GM18502 (cell line): ENCODE measurements around the gene CCDC60.

Experiments used
- ATAC-seq: cut with Tn5 transposase; IDR thresholded peaks from one replicate; pipeline ENCODE4 v1.9.1; 2021; ENCODE audit warnings: mild to moderate bottlenecking; ENCODE audit not compliant: unreplicated experiment, poor library complexity

Gene CCDC60

DNA sequence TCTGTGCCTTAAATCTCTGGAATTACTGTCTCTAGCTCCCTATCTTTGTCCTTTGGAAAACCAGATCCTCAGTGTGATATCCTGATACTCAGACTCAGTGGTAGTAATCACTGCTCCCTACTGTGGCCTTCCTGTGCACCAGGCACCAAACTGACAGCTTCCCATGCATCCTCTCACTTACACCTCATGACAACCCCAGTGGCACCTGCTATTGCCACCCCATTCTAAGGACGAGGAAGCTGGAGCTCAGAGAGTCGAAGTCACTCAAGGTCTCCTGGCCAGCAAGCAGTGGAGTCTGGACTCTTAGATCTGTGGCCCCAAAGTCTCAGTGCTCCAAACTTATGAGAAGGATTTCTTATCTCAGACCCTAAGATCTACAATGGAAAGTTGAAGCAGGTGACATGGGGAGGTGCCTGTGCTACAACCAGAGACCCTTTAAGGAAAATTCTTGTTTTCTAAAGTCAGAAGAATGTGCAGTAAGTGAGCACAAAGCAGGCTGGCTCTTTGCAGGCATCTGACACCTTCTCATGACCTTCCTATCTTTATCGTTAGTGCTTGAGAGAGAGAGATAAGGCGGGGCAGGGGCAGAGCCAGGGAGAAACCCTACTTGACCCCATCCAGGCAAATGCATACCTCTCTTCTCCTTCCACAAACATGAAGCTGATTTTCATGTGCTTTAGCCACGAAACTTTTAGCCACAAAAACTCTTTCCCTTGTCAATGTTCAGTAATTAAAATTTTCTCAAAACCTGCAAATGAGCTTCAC is 47.1 kb downstream of the CCDC60 start:
- ATAC-seq = no peak

DNA sequence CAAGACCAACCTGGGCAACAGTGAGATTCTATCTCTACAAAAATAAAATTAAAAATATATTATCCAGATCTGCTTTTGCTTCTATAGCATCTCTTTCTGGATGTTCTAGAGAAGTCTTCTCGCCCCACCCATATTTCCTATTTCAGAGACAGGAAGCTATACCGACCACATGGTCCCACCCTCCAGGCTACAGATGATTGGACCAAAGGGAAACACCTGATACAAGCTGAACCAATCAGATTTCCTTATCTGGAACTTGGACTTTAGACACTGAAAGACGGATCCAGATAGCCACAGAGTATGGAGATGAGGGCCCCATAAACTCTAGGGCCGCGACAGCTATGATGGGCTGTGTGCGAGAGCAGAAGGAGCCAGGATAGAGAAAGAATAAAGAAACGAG is 48.7 kb downstream of the CCDC60 start:
- ATAC-seq = no peak

DNA sequence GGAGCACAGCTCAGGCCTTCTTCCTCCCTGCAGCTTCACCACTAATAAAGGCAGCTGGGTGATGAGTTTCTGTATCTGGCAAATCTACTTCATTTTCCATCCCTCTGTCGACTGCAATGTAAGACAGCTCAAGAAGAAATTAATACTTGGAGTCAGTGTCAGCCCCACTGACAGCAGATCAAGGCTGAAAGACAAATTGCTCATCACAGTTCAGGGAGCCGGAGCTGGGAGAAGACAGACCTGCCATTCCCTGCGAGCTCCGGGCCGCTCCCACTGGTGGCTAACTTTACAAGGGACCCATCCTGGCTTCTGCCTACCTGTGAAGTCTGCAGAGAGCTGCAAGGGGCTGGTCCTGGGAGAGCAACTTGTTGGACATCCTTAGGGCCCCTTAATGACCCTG is 49.8 kb downstream of the CCDC60 start:
- ATAC-seq = no peak

DNA sequence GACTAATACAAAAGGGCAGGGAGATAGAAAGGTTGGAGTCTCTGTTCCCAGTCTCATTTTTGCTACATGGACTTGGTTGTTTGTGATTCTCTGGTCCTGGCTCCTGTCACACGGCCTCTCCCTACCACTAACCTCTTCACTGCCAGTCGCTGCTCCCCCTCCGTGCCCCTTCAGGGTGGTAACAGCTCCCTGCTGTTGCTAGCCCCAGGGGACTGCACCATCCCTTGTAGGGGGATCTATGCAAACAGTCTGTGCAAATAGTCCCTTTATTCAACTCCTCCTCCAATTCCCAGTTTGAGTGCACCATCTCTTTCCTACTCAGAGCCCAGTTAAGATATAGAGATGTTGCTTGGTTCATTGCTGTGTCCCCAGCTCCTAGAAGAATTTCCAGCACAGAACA is 51.1 kb downstream of the CCDC60 start:
- ATAC-seq = no peak

DNA sequence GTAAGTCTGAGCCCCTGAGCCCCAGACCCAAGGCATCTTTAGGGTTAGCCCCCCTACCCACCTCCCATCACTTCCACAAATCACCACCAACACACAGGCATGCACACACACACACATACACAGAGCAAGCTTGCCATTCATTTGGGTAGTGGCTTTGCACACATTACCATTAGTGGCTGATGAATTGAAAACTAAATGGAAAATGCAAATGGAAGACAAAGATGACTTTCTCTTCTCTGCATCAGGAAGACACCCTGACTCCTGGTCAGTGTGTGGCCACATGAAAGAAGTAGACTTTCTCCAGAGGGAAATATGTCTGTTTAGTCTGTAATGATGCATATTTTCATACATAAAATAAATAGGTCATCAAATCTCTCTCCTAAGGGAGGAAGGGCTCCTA is 55.2 kb downstream of the CCDC60 start:
- ATAC-seq = no peak

DNA sequence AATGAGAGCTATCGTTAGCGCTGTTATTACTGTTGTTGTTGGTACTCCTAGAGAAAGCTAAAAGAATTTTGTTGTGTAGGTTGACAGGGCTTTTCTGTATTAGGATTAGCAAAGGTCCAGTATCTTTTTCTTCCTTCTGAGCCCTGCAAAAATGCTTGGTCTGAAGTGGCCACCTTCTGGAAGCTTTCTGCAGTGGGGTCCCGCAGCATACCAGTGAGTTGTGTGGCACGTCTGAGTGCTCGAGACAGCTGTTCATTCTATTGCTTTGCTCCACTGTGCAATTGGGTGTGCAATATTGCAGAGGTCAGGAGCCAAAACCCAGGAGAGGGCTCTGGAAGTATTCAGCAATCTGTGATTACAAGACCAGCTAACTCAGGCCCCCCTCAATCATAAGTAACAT is 57.1 kb downstream of the CCDC60 start:
- no peak for ATAC-seq

DNA sequence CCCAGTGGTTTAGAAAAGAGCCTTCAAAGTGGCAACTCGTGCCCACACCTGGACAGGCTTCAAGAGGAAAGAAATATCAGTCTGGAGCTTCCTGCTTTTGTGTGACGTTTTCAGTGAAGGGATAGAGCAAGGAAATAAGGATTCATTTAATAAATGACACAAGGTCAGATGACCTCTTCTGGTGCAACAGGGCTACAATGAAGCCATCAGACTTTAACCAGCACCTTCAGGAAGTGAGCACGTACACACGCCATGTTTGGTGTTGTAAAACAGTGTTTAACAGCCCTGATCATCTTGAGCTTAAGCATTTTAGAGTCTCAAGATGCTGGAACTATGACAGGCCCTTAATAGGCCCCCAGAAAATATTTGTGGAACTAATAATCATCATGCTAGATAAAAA is 59.1 kb downstream of the CCDC60 start:
- no peak for ATAC-seq

DNA sequence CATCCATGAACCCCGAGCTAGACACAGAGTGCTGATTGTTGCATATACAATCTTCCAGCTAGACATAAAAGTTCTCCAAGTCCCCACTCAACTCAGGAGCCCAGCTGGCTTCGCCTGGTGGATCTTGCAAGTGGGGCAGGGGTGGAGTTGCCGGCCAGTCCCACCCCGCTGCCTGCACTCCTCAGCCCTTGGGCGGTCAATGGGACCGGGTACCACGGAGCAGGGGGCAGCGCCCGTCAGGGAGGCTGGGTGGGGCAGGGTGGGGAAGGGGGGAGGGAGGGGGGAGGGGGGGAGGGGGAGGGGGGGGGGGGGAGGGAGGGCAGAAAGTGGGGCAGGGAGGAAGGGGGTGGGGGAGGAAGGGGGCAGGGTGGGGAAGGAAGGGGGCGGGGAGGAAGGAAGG is 63.0 kb downstream of the CCDC60 start:
- ATAC-seq = no peak

DNA sequence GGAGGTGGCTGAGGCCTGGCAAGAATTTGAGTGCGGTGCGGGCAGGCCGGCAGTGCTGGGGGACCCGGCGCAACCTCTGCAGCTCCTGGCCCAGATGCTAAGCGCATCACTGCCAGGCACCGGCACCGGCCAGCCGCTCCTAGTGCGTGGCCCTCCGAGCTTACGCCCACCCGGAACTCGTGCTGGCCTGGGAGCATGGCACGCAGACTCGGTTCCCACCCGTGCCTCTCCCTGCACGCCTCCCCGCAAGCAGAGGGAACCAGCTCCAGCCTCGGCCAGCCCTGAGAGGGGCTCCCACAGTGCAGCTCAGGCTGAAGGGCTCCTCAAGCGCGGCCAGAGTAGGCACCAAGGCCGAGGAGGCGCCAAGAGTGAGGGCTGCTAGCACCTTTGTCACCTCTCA is 63.7 kb downstream of the CCDC60 start:
- no peak for ATAC-seq

DNA sequence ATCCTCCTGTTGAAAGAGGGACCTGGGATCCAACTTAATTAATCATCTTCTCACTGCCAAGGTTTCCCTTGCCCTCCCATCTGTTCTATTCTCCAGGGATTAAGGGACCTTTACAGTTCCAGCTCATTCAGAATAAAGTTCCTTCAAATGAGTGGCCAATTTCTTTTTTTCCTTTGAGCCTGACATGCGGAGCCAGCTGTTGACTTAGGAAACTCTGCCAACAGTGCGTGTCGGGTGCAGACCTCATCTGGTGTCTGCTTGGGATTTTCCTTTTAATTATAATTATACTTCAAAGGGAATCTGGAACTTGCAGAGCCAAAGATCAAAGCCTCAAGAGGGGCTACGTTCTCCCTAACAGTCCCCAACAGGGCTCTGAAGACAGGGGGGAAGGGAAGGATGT is 64.8 kb downstream of the CCDC60 start:
- no peak for ATAC-seq

DNA sequence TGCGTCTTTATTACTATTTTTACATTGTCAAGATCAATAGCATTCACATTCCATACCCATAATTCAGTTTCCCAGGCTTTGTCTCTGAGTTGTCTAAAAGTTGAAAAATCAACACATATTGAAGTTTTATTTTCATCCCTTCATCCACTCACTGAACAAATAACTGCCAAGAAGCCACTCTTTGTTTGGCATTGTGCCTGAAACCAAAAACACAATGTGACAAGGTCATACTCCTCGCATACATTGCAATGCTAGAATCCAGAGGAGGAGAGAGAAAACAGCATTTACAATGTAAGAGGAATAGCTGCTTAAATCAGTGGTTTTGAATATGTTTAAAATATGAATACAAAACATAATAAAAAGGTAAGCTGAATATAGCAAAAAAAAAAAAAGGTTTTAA is 71.8 kb downstream of the CCDC60 start:
- ATAC-seq = no peak

DNA sequence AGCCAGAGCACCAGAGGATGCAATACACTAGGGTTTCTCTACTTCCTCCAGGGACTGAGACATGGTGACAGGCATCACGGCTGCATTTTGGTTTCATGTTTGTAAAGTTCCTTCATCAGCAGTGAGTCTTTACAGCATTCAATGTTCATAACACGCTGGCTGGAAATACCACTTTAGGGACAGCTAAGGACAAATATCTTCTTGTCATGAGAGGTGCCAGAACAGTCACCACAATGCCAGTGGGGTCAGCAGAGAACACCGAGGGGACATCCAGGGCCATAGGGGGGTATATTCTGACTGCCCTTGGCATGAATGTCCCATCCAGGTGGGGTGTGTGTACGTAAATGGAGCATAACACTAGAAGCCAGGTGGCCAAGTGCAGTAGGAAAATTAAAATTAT is 72.3 kb downstream of the CCDC60 start:
- no peak for ATAC-seq

DNA sequence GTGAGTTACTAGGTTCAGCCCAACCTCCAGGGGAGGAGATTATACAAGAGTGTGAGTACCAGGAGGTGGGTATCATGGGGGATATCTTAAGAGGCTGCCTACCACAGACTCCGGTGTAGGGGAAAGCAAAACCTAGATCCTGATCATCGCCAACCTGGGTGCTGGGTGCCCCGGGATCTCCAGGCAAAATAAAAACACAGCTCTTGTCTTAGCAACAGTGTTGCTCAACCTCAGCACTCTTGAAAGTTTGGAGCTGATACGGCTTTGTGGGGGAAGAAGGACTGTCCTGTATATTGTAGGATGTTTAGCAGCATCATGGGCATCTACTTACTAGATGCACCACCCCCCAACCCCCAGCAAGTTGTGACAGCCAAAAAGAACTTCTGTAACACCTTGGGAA is 74.5 kb downstream of the CCDC60 start:
- no peak for ATAC-seq

DNA sequence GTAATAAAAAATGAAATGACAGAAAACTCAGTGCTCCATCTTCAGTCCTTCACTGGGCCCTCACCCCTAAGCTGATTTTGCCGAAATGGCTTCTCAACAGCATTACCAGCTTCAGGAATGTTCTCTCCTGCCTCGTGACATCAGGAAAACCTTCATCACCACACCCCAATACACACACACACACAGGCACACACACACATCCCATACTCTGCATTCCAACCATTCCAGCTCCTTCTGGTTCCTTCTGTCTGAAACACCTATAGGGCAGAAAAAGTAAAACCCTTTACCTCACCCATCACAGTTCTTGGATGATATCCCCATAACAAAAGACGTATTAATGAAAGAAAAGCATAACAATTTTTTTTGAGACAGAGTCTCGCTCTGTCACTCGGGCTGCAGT is 75.9 kb downstream of the CCDC60 start:
- ATAC-seq = no peak

DNA sequence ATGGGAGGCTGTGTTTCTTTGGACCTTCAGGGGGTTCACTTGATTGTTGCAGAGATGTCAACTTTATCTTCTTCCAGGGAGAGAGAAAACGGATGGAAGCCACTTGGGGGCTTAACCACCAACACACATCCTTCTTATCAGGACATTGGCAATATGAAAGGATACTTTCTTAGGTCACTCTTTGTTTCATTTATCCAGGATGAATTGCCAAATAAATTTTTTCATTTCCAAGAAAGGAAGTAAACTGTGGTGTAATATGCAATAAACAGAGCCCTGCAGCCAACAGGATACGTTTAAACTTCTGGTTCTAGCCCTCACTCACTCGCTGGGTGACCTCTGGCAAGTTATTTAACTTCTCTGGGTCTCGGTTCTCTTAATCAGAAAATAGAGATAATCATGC is 77.8 kb downstream of the CCDC60 start:
- no peak for ATAC-seq

DNA sequence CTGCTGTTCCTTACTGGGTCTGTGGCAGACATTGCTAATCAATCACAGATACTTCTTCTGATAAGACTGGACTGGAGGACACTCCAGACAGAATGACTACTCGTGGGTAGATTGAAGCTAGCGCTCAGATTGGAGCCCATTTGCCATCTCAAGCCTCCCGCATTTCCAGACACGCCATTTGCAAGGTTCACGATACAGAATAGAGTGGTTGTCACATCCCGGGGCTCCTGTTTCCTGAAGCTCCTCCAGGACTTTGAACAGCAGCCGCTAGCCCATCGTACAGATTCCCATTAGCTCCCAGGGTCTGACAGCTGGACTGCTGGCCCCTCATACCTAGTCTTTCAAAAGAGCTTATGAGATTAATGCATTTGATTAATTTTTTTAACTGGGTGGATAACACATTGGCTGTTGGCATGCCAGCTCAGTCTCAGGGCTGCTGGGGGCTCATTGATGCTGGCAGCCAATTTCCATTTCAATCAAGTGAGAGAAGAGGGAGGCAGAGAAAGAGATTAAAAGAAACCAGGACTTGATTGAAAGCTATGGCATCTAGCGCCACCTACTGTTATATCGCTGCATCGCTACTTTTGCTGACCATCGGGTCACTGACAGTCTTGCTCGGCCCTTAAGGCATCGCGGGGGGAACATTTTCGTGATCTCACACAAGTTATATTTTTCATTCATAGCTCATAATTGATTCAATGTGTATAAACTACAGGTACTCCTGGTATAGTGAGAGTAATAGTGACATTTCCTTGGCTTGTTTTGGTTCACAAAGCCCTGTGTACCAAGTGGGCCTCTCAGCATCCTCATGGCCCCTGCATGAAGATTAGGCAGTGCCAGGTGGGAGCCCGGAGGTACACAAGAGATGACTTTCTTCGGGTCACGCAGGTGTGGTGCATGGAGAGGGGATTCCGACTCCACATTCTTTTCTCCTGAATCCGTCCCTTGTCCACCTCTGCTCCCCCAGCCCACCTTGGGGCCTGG is 78.6 kb downstream of the CCDC60 start:
- ATAC-seq = no peak

DNA sequence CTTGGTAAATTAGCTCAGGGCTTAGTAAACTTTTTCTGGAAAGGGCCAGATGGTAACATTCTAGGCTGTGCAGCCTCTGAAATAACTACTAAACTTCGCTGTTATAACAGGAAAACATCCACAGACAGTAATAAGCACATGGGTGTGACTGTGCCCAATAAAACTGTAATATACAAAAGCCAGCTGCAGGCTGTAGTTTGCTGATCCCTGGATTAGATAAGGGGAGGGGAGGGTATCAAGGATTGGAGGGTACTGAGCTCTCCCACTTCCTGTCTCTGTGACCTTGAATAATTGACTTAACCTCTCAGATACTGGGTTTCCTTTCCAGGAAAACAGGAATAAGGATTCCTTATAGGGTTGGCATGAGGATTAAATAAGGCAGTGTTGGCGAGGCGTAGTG is 81.2 kb downstream of the CCDC60 start:
- no peak for ATAC-seq

DNA sequence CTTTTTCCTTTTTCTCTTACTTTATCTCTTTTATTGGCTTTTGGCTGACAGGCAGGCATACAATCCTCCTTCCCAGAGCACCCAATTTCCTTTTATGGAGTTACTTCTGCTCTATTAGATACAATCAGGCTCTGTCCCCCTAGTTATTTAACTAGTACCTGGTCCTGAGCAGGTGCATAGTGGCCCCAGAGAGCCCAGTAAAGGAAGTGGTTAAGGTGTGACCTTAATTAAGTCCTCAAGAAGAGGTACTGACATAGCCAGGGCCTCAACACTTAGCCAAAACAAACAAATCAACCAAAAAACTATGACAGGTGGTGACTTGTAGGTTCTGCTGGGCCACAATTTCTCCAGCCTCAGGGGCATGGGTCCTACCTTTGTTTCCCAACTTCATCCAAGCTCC is 82.9 kb downstream of the CCDC60 start:
- no peak for ATAC-seq

DNA sequence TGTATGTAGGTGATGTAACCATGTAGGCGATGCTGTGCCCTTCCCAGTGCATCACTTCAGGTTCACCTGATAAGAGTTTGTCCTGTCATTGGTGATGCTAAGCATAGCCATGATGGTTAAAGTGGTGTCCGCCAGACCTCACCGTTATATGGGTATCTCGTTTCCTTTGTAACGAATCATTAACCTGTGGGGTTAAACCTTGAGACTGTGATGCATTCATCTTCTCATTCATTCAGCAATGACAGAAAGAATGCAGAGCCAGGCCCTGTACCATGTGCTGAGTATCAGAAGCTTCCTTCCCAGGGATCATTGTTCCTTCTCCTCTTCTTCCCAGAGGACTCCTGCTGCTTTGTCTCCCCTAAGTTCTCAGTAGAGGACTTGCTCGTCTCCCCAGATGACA is 84.9 kb downstream of the CCDC60 start:
- ATAC-seq = no peak

DNA sequence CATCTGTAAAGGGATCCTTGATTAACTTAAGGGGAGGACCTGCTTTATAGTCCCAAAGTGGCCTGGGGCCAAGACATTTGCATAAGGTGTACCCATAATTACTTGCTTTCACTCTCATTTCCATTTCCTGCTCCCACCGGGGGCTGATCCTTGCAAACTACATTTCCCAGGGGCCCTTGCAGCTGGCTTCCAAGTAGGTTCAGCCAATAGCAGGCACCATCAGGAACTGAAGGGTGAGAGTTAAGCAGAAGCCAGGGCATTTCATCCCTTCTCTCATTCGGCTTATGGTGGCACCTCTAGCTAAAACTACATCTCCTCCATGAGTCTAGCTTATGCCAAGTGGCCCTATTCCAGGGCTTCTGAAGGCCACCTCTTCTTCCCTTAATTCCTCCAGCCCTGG is 88.8 kb downstream of the CCDC60 start:
- no peak for ATAC-seq

DNA sequence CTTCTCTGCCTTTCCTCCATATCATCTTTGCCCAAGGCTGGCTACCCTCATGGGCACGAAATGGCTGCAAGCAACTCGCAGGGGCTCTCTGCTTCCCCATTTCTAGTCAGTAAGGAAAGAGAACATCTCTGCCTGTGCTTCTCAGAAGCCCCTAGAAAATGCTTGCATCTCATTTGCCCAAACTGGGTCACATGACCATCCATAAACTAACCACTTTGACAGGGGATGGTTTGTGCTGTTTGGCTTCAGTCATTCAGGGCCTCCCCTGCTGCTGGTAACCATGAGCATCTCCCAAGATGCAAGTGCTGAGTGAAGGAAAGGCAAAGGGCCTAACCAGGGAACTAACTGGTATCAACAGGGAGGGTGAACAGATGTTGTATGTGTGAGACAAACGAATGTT is 91.1 kb downstream of the CCDC60 start:
- ATAC-seq = no peak

DNA sequence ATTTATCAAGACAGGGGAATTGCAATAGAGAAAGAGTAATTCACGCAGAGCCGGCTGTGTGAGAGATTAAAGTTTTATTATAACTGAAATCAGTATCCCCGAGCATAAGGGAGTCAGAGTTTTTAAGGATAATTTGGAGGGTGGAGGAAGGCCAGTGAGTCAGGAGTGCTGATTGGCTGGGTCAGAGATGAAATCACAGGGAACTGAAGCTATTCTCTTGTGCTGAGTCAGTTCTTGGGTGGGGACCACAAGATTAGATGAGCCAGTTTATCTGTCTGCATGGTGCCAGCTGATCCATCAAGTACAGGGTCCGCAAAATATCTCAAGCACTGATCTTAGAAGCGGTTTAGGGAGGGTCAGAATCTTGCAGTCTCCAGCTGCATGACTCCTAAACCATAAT is 96.6 kb downstream of the CCDC60 start:
- ATAC-seq = no peak
